HG02759 (cell line): ENCODE results near the gene GPR141.
A peak's percentile ranks its signal among the peaks of the same experiment; 100 is the strongest.

Experiments used
- ATAC-seq: cut with Tn5 transposase; IDR thresholded peaks from one replicate; pipeline ENCODE4 v1.9.1; 2021; ENCODE audit warnings: mild to moderate bottlenecking, moderate library complexity; ENCODE audit not compliant: unreplicated experiment

Gene GPR141, protein sequence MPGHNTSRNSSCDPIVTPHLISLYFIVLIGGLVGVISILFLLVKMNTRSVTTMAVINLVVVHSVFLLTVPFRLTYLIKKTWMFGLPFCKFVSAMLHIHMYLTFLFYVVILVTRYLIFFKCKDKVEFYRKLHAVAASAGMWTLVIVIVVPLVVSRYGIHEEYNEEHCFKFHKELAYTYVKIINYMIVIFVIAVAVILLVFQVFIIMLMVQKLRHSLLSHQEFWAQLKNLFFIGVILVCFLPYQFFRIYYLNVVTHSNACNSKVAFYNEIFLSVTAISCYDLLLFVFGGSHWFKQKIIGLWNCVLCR

DNA sequence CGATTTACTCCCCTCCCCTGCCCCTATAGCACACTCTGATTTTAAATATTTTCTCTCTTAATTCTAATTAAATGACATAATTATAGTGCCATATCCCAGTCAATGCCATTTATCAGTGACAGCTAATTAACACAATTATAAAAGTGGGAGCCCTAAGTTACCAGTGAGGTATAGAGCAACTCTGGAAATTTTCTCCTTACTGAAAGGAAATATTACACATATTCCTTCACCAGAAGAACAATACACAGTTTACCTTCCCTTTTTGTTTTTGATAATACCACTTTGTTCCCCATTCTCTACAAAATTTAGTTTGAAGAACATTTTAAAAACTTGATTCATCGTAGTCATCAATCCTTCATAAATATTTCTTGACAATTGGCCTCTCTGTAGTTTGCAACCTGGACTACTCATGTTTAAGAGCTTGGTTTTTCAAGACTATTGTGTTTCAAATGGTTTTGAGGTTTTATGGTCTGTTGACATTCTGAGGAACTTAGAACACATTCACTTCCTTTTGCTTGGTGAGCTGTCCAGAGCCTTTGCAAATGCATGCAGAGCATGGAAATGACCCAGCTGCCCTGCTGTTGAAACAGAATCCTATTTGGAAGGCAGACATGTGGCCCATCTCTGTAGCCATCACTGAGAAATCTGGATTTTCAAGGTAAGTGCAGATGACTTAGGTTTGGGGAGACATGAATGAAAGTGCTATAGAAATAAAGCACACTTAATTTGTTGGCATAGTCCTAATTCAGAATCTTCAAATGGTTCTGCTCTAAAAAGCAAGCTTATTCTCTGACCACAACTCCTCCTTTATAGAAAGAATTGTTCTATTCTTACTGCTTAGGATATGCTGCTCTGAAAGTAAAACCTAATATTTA lies at the start of gene GPR141:
TSS of gene GPR141 (plus strand) at position 521 of the 875 bp plus-strand sequence. CDS start 56,628 bp downstream, outside the sequence.
- ATAC-seq = peak; percentile 94

DNA sequence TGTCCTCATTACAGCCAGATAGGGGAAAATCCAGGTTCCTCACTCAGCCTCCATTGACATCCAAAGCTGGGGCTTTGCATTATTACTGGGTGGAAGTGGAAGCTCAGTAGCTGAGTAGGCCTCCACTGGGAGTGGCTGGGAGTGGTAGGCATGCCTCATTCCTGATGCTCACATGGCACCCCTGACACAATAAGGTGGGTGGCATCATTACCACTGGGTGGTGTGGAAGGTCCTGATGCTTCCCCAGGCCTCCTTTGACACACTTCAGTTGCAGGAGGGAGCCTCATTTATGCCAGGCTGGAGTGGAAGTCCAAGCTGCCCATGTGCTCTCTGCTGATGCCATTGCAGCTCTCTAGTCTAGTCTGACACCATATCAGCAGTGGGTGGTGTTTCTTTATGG lies 48.2 kb upstream of the GPR141 start:
- ATAC-seq = no peak

DNA sequence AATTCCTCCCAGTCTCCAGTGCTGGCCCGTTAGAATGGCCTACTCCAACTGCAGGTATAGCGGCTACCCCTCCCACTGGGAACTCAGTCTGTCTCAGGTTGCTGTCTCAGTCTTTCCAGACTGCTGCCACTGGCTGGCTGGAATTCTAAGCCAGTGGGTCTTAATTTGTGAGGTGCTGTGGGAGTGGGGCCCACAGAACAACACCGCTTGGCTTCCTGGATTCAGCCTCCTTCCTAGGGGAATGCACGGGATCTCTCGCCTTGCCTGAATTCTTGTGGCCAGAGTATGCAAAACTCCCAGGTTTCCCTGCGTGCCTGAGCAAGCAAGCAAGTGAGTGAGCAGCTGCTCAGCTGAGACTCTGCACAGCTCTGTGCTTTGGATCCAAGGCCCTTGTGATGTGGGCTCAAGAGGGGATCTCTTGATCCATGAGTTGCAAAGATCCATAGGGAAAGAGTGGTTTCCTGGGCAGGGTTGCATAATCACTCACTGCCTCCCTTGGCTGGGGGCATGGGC lies 41.5 kb upstream of the GPR141 start:
- ATAC-seq = no peak

DNA sequence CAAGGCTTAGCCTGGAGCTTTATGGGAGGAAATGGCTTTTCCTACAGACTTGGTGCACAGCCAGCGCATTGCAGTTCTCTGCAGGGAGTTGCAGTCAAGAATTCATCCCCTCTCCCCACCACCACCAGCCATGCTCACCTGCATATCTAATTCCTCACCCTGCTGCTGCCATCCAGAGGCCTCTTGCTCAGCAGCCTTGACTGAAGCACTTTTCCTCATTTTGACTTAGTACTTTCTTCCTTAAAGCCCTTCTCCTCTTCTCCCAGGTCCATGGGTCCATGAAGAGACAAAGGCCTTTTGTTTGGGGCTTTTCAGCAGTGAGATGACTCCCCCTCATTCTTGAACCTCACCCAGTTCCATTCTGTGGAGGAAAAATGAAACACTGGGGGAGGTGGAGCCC lies 39.7 kb upstream of the GPR141 start:
- ATAC-seq = no peak

DNA sequence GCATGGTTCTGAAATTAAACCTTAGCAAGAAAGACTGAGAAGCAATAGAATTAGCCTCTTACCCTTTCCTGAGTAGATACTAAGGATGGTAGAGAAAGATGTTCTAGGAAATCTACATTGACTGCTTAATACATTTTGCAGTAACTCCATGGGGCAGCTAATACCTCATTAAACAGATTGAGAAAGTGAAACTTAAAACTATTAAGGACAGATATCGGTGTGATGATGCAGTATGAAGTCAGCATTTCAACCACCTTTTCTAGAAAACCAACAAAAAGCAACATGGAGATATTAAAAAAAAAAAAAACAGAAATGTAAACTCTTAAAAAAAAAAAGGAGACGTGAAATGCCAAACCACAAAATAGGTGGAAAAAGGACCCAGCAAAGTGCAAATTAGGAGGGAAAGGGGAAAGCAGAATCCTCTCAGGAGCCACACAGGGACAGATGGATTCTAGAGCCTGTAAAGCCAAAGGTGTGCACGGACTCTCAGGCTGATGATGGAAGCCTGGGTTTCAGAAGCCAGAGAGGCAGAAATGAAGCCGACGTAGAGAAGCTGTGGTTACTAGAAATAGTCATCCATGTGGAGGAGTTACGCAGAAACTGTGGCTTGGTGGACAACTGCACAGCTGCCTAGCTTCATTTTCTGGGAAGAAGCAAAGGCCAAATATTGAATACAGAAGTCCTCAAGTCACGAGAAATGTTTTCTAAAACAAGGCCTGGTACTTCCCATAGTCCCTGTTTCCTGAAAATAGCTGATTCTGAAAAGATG lies 38.1 kb upstream of the GPR141 start:
- no peak for ATAC-seq

DNA sequence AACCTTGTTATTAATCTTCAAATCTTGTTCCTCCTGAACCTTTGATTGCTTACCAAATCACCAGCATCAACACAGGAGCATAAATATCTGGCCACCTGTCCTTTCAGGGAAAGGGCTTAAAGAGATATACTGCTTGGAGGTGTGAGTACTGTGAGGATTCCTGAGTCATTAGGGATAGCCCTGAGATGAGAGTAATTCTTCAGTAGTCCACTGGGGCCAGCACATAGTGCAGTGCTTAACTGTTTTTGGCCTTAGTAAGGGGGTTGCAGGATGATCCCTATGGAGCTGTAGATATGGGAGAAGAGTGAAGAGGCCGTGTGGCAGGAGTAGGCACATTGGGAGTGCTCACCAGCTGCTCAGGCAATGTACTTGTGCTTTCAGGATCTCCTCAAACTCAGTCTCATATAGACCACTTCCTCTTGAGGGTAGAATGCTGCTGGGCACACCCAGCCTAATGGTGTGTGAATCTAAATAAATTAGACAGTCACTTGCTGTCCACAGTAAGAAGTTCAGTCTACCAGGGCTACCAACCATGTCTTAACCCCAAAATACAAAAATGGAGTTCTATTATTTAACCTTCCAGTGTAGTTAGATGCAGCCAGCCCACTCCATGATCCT lies 26.5 kb upstream of the GPR141 start:
- peak; percentile 90 for ATAC-seq

DNA sequence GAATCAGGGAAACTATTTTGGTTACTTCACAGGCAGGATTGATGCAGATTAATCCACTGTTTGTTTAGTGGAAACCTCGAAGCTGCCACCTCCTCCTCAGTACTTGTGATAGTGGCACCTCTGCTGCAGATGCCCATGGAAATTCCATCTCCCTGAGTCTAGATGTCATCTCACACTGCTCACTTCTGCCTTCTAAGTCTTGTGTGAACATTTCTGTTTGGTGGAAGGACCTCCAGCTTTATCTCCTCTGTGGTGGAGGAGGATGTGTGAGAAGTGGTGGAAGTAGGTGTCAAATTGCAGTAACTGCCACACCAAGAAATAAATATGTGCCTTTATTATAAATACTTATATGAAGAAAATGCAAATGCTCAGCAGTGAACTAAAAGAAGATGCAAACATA lies 25.8 kb upstream of the GPR141 start:
- ATAC-seq = no peak

DNA sequence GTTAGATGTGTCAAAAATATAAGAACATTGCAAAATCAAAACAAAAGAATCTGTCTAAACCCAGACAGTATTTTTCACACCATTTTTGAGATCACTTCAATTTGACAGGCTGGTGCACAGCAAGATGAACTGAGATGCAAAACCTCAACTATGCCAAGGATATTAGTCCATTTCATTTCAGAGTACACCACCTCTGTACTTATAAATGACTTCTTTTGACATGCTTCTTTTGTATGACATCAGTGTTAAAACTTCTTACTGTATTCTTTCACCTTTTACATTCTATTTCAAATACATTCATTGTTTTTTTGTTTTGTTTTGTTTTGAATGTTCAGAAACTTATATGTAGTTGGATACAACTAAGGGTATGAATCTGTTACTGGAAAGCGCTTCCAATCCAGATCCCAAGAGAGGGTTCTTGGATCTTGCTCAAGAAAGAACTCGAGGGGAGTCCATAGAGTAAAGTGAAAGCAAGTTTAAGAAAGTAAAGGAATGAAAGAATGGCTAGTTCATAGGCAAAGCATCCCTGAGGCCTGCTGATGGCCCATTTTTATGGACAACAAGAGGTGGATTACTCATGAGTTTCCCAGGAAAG lies 23.5 kb upstream of the GPR141 start:
- no peak for ATAC-seq

DNA sequence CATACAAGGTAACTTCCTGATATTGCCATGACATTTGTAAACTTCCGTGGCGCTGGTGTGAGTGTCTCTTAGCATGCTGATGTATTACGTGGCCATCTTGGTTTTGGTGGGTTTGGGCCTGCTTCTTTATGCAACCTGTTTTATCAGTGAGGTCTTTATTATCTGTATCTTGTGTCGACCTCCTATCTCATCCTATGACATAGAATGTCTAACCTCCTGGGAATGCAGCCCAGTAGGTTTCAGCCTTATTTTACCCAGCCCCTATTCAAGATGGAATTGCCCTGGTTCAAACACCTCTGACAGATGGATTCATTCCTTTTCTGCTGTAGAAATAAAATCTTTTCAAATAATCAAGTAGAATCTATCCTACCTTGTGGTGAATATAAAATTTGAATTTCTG lies 23.0 kb upstream of the GPR141 start:
- ATAC-seq = no peak

DNA sequence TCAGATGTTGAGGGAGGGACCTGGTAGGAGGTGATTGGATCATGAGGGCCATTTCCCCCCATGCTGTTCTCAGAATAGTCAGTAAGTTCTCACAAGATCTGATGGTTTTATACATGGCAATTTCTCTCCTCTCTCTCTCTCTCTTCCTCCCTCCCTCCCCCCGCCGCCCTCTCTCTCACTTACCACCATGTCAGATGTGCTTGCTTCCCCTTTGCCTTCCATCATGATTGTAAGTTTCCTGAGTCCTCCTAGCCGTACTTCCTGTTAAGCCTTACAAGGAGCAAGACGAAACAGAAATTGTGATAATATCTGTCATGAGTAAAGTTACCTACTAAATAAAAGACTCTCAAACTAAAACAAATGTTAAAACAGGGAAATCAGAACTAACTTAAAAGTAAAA lies 19.9 kb upstream of the GPR141 start:
- no peak for ATAC-seq

DNA sequence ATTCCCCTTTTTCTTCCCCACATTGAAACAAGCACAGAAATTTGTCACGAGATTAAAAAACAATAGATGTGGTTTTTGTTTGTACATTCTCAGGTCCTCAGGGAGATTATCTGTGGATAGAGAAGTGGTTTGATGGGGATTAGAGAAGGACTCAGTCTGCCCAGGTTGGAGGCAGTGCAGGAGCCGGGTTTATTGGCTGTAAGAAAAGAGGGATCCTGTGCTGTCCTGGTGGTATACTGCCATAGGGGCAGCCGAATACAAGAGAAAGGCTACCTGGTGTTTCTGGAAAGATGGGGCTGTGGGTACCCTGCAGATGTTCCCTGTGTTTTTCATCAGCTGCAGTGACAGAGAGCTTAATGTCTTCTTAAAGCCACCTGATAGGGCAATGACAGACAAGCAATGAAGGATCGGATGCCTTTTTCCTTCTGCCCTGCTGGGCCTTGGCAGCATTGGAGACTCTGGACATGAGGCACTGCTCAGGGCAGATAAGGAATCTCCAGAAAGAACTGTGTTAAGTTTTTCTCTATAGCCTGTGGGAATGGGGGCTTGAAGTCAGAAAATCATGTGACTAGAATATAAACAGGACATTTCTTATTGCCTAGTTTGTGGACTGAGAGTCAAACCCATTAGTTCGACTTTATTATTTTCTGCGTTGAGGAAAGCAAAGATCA lies 18.1 kb upstream of the GPR141 start:
- no peak for ATAC-seq

DNA sequence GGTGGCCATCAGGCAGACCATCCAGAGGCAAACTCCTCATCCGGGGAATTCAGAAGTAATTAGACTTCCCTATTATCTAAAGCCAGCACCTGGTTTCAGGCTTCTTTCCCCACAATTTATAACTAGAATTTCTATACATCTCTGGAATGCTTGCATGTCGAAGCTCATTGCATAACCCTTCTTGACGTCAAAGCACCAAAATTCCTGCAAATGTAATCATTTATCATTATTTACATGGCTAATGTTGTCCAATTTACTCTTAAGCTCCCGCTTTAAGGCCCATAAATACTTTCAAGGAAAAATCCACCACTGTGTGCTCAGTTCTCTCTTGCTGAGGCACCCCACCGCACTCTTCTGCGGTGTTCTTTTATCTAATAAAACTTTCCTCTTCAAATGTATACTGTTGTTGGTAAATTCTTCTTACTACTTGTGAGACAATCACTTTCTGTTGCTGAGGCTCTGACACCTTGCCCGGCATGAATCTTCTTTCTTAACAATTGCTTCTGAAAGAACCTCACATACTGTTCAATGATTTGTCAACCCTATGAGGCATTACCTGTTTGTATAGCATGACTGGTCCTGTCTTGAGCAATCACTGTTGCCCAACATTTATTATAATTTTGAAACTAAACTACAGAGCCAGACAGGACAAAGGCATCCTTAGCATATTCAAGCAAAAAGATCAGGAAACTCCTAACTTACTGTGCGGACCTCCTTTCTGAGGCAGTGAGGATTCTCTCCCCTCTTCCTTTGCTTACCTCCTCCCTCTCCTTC lies 17.4 kb upstream of the GPR141 start:
- no peak for ATAC-seq

DNA sequence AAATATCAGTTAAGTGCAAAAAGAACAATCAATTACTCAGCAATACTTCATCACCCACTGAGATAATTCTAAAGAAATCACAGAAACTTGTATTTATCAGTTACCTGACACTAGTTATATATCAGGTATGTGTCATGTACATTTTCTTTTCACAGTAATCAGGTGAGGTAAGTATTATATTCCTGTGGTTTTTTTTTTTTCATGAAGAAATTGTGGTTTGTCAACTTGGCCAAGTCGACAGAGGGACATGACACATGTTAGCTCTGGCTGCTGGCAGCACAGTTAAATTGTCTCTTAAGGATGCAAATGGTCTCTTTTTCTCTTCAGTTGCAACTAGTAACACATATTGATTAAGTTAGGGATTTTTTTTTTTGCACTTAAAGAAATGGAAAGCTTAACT lies 13.7 kb upstream of the GPR141 start:
- no peak for ATAC-seq

DNA sequence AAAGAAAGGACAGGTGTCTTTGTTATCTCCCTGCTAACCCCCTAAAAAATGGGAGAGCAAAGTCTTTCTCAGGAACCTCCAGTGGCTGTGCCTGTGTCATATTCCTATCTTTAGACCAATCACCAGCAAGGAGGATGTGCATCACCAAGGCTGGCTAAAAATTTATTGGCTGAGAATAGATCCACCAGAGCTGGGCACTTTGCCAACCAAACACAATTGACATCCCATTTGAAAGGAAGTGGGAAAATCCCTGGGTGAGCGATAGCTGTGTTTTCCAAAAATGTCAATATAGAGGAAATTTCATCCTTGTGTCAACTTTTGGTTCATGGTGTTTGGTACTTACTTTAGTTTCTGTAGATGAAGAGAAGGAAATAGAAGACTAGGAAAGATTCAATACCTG lies 13.1 kb upstream of the GPR141 start:
- ATAC-seq = no peak

DNA sequence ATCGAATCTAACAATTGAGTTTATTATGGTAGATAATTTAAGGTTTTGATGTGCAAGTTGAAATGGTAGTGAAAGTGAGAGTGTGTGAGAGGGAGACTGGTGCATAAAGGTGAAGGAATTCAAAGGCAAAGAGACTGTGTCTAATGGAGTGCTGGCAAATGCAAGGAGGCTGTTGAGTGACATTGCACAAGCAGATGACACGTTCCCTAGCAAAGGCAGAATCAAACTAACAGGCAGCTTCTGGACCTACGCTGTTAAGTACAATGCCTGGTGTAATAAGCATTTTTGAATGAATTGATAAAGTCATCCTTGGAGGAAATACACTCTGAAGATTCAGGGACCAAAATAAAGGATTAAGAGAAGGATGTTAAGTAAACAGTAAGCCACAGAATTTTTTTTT lies 11.7 kb upstream of the GPR141 start:
- no peak for ATAC-seq

DNA sequence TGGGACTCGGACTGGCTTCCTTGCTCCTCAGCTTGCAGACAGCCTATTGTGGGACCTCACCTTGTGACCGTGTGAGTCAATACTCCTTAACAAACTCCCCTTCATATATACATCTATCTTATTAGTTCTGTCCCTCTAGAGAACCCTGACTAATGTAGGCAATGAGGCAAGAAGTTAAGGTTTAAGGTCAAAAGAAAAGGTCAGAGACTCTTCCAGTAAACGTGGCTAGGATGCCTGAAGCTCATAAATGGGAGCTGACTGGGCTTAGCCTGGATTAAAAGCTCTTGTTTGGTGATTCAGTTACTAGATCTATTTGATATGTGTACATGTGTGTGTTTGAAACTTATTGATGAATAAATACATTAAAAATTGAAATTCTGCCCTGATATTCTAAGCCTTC lies 10.6 kb upstream of the GPR141 start:
- ATAC-seq = no peak

DNA sequence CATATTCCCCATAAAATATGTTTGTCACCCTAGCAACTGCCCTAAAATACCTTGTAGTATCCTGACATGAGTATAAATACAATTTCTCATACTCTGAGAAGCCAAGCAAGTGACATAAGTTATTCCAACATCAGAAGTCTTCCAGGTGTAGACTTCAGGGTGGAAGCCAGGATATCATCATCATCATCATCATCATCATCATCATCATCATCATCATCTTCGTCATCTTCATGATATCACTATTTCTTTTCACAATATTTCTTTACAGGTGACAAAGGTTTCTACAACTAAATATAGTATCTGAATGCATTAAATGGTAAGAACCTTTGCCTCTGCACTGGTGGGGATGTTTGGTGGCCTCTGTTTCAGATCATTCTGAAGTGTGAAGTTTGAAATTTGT lies 10.0 kb upstream of the GPR141 start:
- ATAC-seq = no peak

DNA sequence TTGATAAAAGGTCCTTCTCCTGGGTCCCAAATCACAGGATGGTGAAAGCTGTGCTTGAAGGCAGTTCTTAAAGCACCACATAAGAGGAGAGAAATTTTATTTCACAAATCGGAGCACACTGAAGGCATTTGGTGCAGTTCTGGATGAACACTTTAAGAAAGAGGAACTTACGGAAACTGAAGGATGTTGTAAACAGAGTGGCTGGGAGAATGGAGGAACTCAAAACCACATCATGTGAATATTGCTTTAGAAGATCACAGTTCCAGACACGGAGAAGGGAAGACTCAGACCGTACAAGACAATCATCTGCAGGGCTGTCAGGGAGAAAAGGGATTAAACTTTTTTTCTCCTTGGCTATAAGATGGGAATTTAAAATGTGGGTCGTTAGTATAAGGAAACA lies 9.0 kb upstream of the GPR141 start:
- ATAC-seq = no peak

DNA sequence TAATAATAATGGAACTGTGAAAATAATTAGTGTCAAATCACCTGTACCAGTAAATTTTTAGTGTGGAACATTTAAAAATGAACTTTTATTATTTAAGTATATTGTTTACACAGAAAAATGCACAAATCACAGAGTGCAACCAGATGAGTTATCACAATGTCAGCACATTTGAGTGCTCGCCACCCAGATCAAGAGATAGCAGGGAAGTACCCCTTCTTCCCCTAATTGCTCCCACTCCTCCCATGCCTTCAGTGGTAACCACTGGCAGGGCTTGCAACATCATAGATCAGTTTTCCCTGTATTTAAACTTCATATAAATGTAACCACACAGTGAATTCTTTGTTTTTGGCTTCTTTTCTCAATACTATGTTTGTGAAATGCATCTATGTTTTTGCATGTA lies 7.8 kb upstream of the GPR141 start:
- no peak for ATAC-seq
